ENCODE data around the gene PGLYRP1. TPM values are rescaled to one million over a fixed set of nuclear protein-coding genes. Genes with fewer than 3 reads are reported as not detected.

PGLYRP1 gene
- total RNA-seq, 1 donor from 2014 or later = not detected

DNA sequence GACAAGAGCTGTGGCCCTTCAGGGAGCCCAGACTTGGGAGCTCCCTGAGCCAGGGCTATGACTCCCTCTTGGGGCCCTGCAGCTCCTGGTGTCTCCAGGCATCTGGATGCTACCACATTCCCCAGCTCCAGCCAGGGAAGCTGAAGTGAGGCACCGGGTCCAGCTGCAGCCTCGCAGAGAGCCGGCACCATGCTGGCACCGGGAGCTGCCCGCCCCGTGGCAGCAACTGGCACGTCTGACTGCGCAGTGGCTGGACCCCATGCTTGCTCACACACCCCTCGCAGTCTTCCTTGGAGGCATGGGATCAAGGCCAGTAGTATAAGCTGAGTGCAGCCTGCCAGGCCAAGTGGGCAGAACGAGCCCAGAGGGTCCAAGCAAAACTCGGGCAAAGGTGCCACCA lies 10.5 kb upstream of the PGLYRP1 start:
- Mint-ChIP-seq H3K9me3 (ENCODE audit: low read depth) (peaks cover 2% of the 10 kb centered on the region), H3K27ac (ENCODE audit: unreplicated experiment) (no peak overlapping the region), H3K36me3 (ENCODE audit: low read depth) (peaks cover 7% of the 10 kb centered on the region), H3K4me1 (ENCODE audit: low read depth) (peaks cover 2% of the 10 kb centered on the region), H3K4me3 (ENCODE audit: unreplicated experiment) (no peak overlapping the region), H3K27me3 (ENCODE audit: low read depth) (peaks cover 17% of the 10 kb centered on the region)
- DNase-seq (ENCODE audit: low spot score) = no peak
- TF ChIP-seq, protein P1, sequence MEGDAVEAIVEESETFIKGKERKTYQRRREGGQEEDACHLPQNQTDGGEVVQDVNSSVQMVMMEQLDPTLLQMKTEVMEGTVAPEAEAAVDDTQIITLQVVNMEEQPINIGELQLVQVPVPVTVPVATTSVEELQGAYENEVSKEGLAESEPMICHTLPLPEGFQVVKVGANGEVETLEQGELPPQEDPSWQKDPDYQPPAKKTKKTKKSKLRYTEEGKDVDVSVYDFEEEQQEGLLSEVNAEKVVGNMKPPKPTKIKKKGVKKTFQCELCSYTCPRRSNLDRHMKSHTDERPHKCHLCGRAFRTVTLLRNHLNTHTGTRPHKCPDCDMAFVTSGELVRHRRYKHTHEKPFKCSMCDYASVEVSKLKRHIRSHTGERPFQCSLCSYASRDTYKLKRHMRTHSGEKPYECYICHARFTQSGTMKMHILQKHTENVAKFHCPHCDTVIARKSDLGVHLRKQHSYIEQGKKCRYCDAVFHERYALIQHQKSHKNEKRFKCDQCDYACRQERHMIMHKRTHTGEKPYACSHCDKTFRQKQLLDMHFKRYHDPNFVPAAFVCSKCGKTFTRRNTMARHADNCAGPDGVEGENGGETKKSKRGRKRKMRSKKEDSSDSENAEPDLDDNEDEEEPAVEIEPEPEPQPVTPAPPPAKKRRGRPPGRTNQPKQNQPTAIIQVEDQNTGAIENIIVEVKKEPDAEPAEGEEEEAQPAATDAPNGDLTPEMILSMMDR (IDR thresholded peaks at IDR 0.05) = no peak

DNA sequence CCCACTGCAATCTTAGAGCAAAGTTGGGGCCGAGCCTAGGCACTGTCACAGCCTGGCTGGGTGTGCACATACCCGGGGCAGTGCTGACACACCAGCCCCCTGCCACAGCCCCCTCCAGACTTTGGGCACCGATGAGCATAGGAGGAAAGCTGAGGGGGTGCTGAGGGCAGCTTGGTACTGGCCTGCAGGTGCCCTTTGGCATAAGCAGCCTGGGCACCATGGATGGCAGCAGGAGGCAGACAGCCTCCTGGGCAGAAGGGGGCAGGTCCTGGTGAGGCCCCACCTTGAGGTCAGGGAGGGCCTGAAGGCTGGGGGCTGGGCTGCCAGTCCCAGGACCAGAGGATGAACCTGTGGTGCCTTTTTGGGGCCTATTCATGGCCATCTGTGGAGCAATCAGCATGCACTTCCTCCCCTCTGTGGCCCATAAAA lies 9.8 kb upstream of the PGLYRP1 start:
- Mint-ChIP-seq H3K9me3 (ENCODE audit: low read depth) (peaks cover 2% of the 10 kb centered on the region), H3K4me3 (ENCODE audit: unreplicated experiment) (no peak overlapping the region)
- DNase-seq (ENCODE audit: low spot score) = no peak

DNA sequence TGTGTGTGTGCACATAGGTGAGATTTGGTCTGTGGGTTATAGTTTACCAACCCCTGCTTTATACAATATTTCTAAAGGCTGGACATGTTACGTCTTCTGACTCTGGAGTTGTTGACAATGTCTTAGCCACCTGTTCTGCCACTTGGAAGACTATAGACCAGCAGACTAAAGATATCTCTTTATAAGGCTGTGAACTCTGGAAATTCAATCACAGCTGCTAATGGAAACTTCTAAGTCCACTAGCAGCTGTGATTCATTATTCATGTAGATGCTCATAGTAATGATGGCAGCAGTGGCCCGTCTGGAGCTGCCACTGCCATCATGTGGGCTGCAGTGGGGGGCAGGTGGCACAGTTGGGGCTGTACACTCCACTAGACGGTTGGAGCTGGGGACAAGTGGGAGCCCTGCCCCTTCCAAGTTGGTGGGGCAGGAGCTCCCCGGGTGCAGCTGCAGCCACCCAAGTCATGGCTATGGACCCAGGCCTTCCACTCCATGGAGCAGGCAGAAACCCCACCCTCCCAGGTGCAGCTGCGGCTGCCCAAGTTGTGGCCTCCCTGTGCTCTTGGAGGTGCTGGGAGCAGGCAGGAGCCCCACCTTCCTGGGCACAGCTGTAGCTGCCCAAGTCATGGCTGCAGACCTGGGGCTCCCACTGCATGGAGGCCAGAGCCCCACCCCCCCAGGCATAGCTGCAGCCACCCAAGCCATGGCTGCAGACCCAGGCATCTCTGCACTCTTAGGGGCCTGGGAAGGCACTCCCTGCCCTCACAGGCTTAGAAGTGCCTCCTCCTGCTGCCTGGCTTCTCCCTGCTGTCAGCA lies 9.1 kb upstream of the PGLYRP1 start:
- Mint-ChIP-seq H3K4me3 (ENCODE audit: unreplicated experiment) (no peak overlapping the region), H3K27ac (ENCODE audit: unreplicated experiment) (no peak overlapping the region), H3K4me1 (ENCODE audit: low read depth) (peaks cover 2% of the 10 kb centered on the region), H3K36me3 (ENCODE audit: low read depth) (peaks cover 7% of the 10 kb centered on the region), H3K27me3 (ENCODE audit: low read depth) (peaks cover 15% of the 10 kb centered on the region), H3K9me3 (ENCODE audit: low read depth) (peaks cover 1% of the 10 kb centered on the region)
- TF ChIP-seq, protein P1 (IDR thresholded peaks at IDR 0.05) = no peak
- DNase-seq (ENCODE audit: low spot score) = no peak

More for the DNA sequence above, 9.8 kb upstream of the PGLYRP1 start:
- TF ChIP-seq, protein P1 (IDR thresholded peaks at IDR 0.05) = no peak
- peaks cover 17% of the 10 kb centered on the region for H3K27me3 Mint-ChIP-seq (ENCODE audit: low read depth)
- H3K27ac Mint-ChIP-seq (ENCODE audit: unreplicated experiment) = no peak overlapping the region
- peaks cover 7% of the 10 kb centered on the region for H3K36me3 Mint-ChIP-seq (ENCODE audit: low read depth)
- peaks cover 2% of the 10 kb centered on the region for H3K4me1 Mint-ChIP-seq (ENCODE audit: low read depth)

DNA sequence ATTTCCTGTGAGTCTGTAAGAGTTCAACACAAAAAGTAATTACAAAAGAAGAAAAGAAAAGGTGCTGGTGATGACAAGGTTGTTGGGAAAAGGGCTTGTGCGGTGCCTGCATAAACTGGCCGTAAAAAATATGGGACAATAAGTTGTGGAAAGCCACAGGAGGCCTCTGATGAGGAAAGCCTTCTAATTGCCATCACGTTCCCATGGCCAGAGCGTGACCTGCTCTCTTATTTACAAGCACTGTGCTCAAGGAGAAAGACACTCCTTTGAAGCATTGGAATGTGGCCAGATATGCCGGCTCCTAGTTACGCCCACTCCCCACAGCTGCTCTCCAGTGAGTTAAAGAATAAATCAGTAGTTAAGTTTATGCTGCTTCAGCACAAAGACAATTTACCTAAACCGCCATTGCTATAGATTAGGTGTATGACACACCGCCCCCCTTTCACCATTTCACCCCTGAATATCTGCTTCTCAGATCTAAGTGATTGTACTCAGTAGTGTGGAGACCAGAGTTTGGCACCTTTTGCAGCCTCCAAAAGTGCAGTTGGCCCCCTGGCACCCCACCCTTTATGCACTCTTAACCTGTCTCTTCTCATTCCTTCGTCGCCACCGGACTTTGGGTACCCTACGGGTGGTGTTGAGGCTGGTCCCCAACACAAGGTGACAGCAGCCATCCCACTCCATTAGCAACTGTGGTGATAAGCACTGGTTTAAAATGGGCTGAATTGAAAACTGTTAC lies 8.1 kb upstream of the PGLYRP1 start:
- H3K9me3 Mint-ChIP-seq (ENCODE audit: low read depth) = peaks cover 2% of the 10 kb centered on the region
- peaks cover 12% of the 10 kb centered on the region for H3K36me3 Mint-ChIP-seq (ENCODE audit: low read depth)
- no peak for DNase-seq (ENCODE audit: low spot score)
- TF ChIP-seq, protein P1 (IDR thresholded peaks at IDR 0.05) = no peak
- H3K27me3 Mint-ChIP-seq (ENCODE audit: low read depth) = peaks cover 14% of the 10 kb centered on the region
- peaks cover 2% of the 10 kb centered on the region for H3K4me1 Mint-ChIP-seq (ENCODE audit: low read depth)
- no peak overlapping the region for H3K27ac Mint-ChIP-seq (ENCODE audit: unreplicated experiment)
- no peak overlapping the region for H3K4me3 Mint-ChIP-seq (ENCODE audit: unreplicated experiment)

DNA sequence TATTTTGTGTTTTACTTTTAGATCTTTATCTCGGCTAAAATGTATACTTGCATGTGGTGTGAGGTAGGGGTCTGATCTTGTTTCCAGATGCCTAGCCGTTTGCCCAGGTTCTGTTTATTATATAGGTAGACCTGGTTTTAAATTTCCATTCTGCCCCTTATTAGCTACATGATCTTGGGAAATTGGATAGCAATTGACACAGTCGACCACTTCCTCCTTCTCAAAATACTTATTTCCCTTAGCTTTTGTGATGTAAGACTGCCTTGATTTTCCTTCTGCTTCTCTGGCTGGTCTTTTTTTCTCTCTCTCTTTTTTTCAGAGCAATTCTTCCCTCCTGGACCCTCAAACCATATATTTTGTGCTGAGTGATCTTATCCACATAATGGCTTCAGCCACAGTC lies 3.0 kb upstream of the PGLYRP1 start:
- peaks cover 8% of the 10 kb centered on the region for H3K36me3 Mint-ChIP-seq (ENCODE audit: low read depth)
- DNase-seq (ENCODE audit: low spot score) = no peak
- no peak overlapping the region for H3K27ac Mint-ChIP-seq (ENCODE audit: unreplicated experiment)
- no peak overlapping the region for H3K4me3 Mint-ChIP-seq (ENCODE audit: unreplicated experiment)
- H3K9me3 Mint-ChIP-seq (ENCODE audit: low read depth) = peaks cover 3% of the 10 kb centered on the region
- TF ChIP-seq, protein P1 (IDR thresholded peaks at IDR 0.05) = no peak
- H3K27me3 Mint-ChIP-seq (ENCODE audit: low read depth) = peaks cover 4% of the 10 kb centered on the region
- H3K4me1 Mint-ChIP-seq (ENCODE audit: low read depth) = peaks cover 2% of the 10 kb centered on the region
